Motor neuron (in vitro differentiated cells): ENCODE results near the gene TRIM28. TPM values are rescaled to one million over a fixed set of nuclear protein-coding genes. Genes with fewer than 3 reads are reported as not detected.

Experiments used
- ATAC-seq, 8 experiments: fragments of 200-7000 bp; cut with Tn5 transposase; replicated peaks in 6 of 8; 2 replicates each; pipeline ENCODE4 v1.8.0; 2021; ENCODE audit warnings: mild to moderate bottlenecking in 8 of 8, moderate library complexity in 8 of 8
- H3K27ac ChIP-seq, 2 donors: fragments of 250-450 bp; sonication (Bioruptor Pico); 2 replicates each; pipeline ENCODE4 v1.9.0; 2021; ENCODE audit warnings: antibody characterized with exemption in 2 of 2, mild to moderate bottlenecking in 2 of 2, moderate library complexity in 1 of 2
- H3K4me1 ChIP-seq, 2 donors: fragments of 250-450 bp; sonication (Bioruptor Pico); replicated peaks in 1 of 2; 2 replicates each; pipeline ENCODE4 v1.6.1; 2021; ENCODE audit warnings: antibody characterized with exemption in 2 of 2, mild to moderate bottlenecking in 2 of 2, moderate library complexity in 1 of 2
- H3K4me3 ChIP-seq, 5 donors: fragments of 250-450 bp; sonication (Bioruptor Pico); 2 replicates each; pipeline ENCODE4 v1.9.0; 2021; ENCODE audit warnings: antibody characterized with exemption in 5 of 5, mild to moderate bottlenecking in 5 of 5, moderate library complexity in 4 of 5
- WGBS, 10 experiments: fragments of 450-650 bp; shearing (Covaris generic); methylation state at CpG; one replicate each; pipeline ENCODE4 v1.0.0; 2022; 5-methylcytosine and 5-hydroxymethylcytosine counted together
- in situ Hi-C, 9 experiments: fragments of 400-800 bp; cut with MboI; loops; one replicate each; pipeline ENCODE4 v1.15.0; 2021; ENCODE audit warnings: low sequenced_read_pairs in 9 of 9, low pct_unique_long_range_greater_than_20kb in 2 of 9; ENCODE audit not compliant: unreplicated experiment in 9 of 9
- total RNA-seq, 8 experiments: library from RNA; unstranded; fragments of 300-600 nt; gene quantifications; 2 replicates each; pipeline versions ENCODE4 v1.2.3 to v1.2.4, GENCODE V29; 2022

Gene TRIM28
- total RNA-seq, 8 experiments from 2014 or later, result 195 to 521 (median 274) TPM

DNA sequence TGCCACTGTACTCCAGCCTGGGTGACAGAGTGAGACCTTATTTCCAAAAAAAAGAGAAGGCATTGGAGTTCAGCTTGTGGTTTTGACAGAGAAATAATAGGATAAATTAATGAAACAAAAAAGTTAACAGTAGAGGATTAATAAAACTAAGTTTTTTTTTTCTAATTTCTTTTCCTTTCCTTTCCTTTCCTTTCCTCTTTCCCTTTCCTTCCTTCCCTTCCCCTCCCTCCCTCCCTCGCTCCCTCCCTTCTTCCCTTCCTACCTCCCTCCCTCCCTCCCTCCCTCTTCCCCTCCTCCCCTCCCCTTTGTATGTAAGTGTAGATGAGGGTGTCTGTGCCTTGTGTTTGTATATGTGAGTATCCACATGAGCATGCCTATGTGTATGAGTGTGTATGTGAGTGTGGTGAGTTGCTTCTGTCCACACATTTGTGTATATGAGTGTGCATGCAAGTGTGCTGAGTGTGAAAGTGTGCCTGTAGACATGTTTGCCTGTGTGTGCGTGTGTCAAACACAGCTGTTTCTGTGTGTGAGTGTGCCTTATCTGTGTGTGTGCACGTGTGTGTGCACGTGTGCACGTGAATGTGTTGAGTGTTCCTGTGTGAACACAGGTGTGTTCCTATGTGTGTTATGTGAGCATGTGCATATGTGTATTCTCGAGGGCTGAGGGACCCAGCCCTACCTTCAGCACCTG is 41.7 kb downstream of the TRIM28 start:
- no peak for ATAC-seq
- no peak overlapping the region for H3K27ac ChIP-seq
- 88 to 100% (median 100%) methylated on average over 2 to 3 of the region's 6 CpGs; no CpG with 5 or more reads in 7 of the 10 experiments for WGBS, 10 experiments
- no peak overlapping the region for H3K4me3 ChIP-seq
- H3K4me1 ChIP-seq, result peaks cover 0 to 4% of the 10 kb centered on the region in 2 donors
- in situ Hi-C loops, result no loop called here

DNA sequence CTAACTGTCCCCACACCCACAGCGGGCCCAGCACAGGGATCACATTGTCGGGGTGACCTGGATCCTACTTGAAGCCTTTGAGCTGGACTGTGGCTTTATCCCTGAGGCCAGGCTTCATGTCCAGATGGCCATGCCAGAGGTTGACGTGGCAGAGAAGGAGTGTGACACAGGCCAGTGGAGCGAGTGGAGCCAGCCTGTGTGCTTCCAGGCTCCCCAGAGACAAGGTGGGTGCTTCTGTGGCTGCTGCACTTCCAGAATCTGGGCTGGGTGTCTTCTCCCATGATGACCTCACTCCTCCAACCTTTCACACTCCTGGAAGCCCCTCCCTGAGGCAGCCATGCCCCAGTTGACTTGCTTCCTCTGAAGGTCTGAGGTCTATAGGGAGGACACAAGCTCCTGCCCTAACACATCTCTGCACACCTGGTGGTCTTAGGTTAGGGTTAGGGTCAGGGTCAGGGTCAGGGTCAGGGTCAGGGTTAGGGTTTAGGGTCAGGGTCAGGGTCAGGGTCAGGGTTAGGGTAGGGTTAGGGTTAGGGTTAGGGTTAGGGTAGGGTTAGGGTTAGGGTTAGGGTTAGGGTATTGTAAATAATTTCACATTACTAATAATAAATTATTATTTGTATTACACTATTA is 42.4 kb downstream of the TRIM28 start:
- Histone ChIP-seq H3K4me1 (no peaks in the 10 kb centered on the region), H3K27ac (no peak overlapping the region), H3K4me3 (no peak overlapping the region)
- 80 to 100% (median 100%) methylated on average over 1 to 2 of the region's 4 CpGs; no CpG with 5 or more reads in 5 of the 10 experiments for WGBS, 10 experiments
- peak in 7 of 8 experiments; percentile 14 to 60 (median 25) for ATAC-seq
- in situ Hi-C loops, result no loop called here

Other genes with a start within 250 kb of the TRIM28 start
- gene ERVK3-1, start 238.7 kb upstream of the TRIM28 start, total RNA-seq, result 10 to 100 TPM; 38.0 to 72.5 (median 53.6) TPM
- gene ZSCAN22, start 217.1 kb upstream of the TRIM28 start, total RNA-seq, result 1 to 10 TPM; 2.0 to 4.1 (median 3.3) TPM
- gene A1BG, start 190.6 kb upstream of the TRIM28 start, total RNA-seq, result 10 to 100 TPM in 6 of 8 experiments, 1 to 10 TPM in 1, not detected in 1; 4.4 to 84.0 (median 63.6) TPM
- 10 to 100 TPM in 1 of 8 experiments, 1 to 10 TPM in 5, under 1 TPM in 2; 0.61 to 10.2 (median 5.3) TPM for gene ZNF497, start 181.3 kb upstream of the TRIM28 start, total RNA-seq
- gene ZNF837, start 163.0 kb upstream of the TRIM28 start, total RNA-seq, result 1 to 10 TPM; 1.1 to 3.2 (median 1.6) TPM
- gene RPS5, start 156.8 kb upstream of the TRIM28 start, total RNA-seq, result 1,000 to 10,000 TPM; 1,054 to 2,751 (median 1,702) TPM
- gene RNF225, start 148.4 kb upstream of the TRIM28 start, total RNA-seq, result not detected
- gene ZNF584, start 135.4 kb upstream of the TRIM28 start, total RNA-seq, result 10 to 100 TPM; 15.1 to 23.3 (median 17.5) TPM
- 10 to 100 TPM in 2 of 8 experiments, 1 to 10 TPM in 6; 5.2 to 13.2 (median 7.4) TPM for gene ZNF132, start 103.9 kb upstream of the TRIM28 start, total RNA-seq
- 10 to 100 TPM in 5 of 8 experiments, 1 to 10 TPM in 3; 7.3 to 14.5 (median 10.5) TPM for gene ZNF324B, start 92.4 kb upstream of the TRIM28 start, total RNA-seq
- gene ZNF324, start 77.0 kb upstream of the TRIM28 start, total RNA-seq, result 10 to 100 TPM in 7 of 8 experiments, 1 to 10 TPM in 1; 8.5 to 21.3 (median 17.2) TPM
- gene ZNF446, start 67.7 kb upstream of the TRIM28 start, total RNA-seq, result 10 to 100 TPM; 11.8 to 19.8 (median 14.6) TPM
- gene SLC27A5, start 32.1 kb upstream of the TRIM28 start, total RNA-seq, result 10 to 100 TPM; 11.0 to 26.3 (median 20.2) TPM
- 10 to 100 TPM in 3 of 8 experiments, 1 to 10 TPM in 5; 6.5 to 15.4 (median 7.7) TPM for gene ZBTB45, start 24.3 kb upstream of the TRIM28 start, total RNA-seq
- 100 to 1,000 TPM; 106 to 165 (median 138) TPM for gene CHMP2A, start 11.0 kb downstream of the TRIM28 start, total RNA-seq
- gene UBE2M, start 14.5 kb downstream of the TRIM28 start, total RNA-seq, result 10 to 100 TPM; 49.3 to 82.7 (median 70.9) TPM
- gene MZF1, start 29.3 kb downstream of the TRIM28 start, total RNA-seq, result 10 to 100 TPM; 14.6 to 49.3 (median 17.0) TPM